HG02678 (cell line): ENCODE results near the gene TXNRD3.

Experiments used
- ATAC-seq: cut with Tn5 transposase; IDR thresholded peaks from one replicate; pipeline ENCODE4 v1.9.1; 2021; ENCODE audit warnings: mild to moderate bottlenecking, moderate library complexity; ENCODE audit not compliant: unreplicated experiment

TXNRD3 gene

GRCh38 chr3:126654571-126655383 lies at the start of gene TXNRD3:
TSS of gene TXNRD3 (minus strand) at chr3:126655124.
- ATAC-seq, result no peak

GRCh38 chr3:126703512-126704493 lies 48.9 kb upstream of the TXNRD3 start, which contains the start of gene CHCHD6:
TSS of gene CHCHD6 (plus strand) at chr3:126704240. CDS start at chr3:126704313, 73 bp downstream.
- peak; percentile 99 for ATAC-seq

- no peak for ATAC-seq
Observed at GRCh38 chr3:126699011-126699410, 44.1 kb upstream of the TXNRD3 start.

- ATAC-seq, result no peak
Observed at GRCh38 chr3:126696701-126697267, 41.9 kb upstream of the TXNRD3 start.

GRCh38 chr3:126693921-126694320 lies 39.0 kb upstream of the TXNRD3 start:
- ATAC-seq, result no peak

- no peak for ATAC-seq
Observed at GRCh38 chr3:126692858-126693257, 37.9 kb upstream of the TXNRD3 start.

- no peak for ATAC-seq
Observed at GRCh38 chr3:126691765-126692164, 36.8 kb upstream of the TXNRD3 start.

- no peak for ATAC-seq
Observed at GRCh38 chr3:126685493-126685892, 30.6 kb upstream of the TXNRD3 start.

- no peak for ATAC-seq
Observed at GRCh38 chr3:126685021-126685420, 30.1 kb upstream of the TXNRD3 start.

GRCh38 chr3:126684218-126684751 lies 29.4 kb upstream of the TXNRD3 start:
- no peak for ATAC-seq

- no peak for ATAC-seq
Observed at GRCh38 chr3:126683069-126683468, 28.1 kb upstream of the TXNRD3 start.

GRCh38 chr3:126682009-126682408 lies 27.1 kb upstream of the TXNRD3 start:
- ATAC-seq, result no peak

- no peak for ATAC-seq
Observed at GRCh38 chr3:126680667-126681055, 25.7 kb upstream of the TXNRD3 start.

- no peak for ATAC-seq
Observed at GRCh38 chr3:126679831-126680666, 25.1 kb upstream of the TXNRD3 start.

GRCh38 chr3:126679318-126679751 lies 24.4 kb upstream of the TXNRD3 start:
- ATAC-seq, result peak; percentile 47

- ATAC-seq, result peak; percentile 6
Observed at GRCh38 chr3:126678693-126679317, 23.9 kb upstream of the TXNRD3 start.

GRCh38 chr3:126677862-126678503 lies 23.1 kb upstream of the TXNRD3 start:
- no peak for ATAC-seq

GRCh38 chr3:126676919-126677705 lies 22.2 kb upstream of the TXNRD3 start:
- ATAC-seq, result no peak
